PC-9 (cell line): ENCODE data around the gene TENM4.

Experiments used
- EZH2 ChIP-seq: fragments of 200-600 bp; sonication (generic); IDR thresholded peaks from 2 replicates; pipeline ENCODE4 v1.8.0; 2017; ENCODE audit warnings: antibody characterized with exemption, low read depth
- TF ChIP-seq, protein P1 (sequence below): fragments of 200-600 bp; sonication (generic); conservative IDR thresholded peaks from 2 replicates; pipeline ENCODE4 v1.6.1; 2017; ENCODE audit warnings: mixed run types, antibody characterized with exemption, mild to moderate bottlenecking, moderate library complexity

DNA sequence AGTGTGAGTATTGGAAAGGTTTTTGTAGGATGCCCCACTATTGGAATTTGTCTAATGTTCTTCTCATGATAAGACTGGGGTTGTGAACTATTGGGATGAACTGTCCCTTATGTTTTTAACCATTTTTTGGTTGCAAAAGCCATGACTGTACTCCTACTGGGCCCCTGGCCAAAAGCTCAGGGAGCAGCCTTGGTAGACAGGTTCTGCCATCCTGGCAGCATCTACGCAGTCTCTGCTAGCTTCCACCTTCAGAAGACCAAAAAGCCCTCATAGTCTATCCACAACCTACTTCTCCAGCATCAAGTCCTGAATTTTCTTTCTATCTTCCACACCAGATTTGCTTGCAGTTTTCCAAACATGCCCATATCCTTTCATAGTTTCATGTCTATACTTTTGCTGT lies 211.8 kb downstream of the TENM4 start:
- TF ChIP-seq, protein P1, sequence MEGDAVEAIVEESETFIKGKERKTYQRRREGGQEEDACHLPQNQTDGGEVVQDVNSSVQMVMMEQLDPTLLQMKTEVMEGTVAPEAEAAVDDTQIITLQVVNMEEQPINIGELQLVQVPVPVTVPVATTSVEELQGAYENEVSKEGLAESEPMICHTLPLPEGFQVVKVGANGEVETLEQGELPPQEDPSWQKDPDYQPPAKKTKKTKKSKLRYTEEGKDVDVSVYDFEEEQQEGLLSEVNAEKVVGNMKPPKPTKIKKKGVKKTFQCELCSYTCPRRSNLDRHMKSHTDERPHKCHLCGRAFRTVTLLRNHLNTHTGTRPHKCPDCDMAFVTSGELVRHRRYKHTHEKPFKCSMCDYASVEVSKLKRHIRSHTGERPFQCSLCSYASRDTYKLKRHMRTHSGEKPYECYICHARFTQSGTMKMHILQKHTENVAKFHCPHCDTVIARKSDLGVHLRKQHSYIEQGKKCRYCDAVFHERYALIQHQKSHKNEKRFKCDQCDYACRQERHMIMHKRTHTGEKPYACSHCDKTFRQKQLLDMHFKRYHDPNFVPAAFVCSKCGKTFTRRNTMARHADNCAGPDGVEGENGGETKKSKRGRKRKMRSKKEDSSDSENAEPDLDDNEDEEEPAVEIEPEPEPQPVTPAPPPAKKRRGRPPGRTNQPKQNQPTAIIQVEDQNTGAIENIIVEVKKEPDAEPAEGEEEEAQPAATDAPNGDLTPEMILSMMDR, result no peak
- no peak for TF ChIP-seq EZH2
